H1 (cell line): ENCODE results near the gene HTR1B. TPM values are rescaled to one million over a fixed set of nuclear protein-coding genes. Genes with fewer than 3 reads are reported as not detected.
A peak's percentile ranks its signal among the peaks of the same experiment; 100 is the strongest.

Experiments used
- CTCF ChIA-PET: fragments of 300-600 bp; sonication (Branson Sonifier 250); formaldehyde crosslinking; loops from one replicate; lab custom pipeline; 2021; ENCODE audit not compliant: partially characterized antibody; lab: Charles Lee
- POLR2A ChIA-PET: fragments of 300-600 bp; sonication (Branson Sonifier 250); formaldehyde crosslinking; loops from one replicate; lab custom pipeline; 2021; ENCODE audit warnings: inconsistent platforms; ENCODE audit not compliant: partially characterized antibody; lab: Charles Lee
- DNase-seq, 2 experiments: peaks; one replicate each; pipeline versions ENCODE4 v3.0.0 to v3.0.0-alpha.2; 2010 to 2022; ENCODE audit warnings: low spot score in 2 of 2, low read depth in 1 of 2, mixed read lengths in 1 of 2
- FAIRE-seq: peaks from 2 replicates; lab custom pipeline; 2011; peaks lifted over from hg19 to GRCh38; lab: Jason Lieb, UNC
- H2AFZ ChIP-seq: 2 replicates; pipeline ENCODE4 v1.8.1; 2012; ENCODE audit warnings: low read length, inconsistent platforms
- H2AK5ac ChIP-seq: 2 replicates; pipeline ENCODE4 v1.6.1; 2013; ENCODE audit warnings: low read depth, low read length
- H2BK120ac ChIP-seq: replicated peaks from 2 replicates; pipeline ENCODE3; 2013; ENCODE audit warnings: low read depth, low read length, inconsistent platforms
- H2BK12ac ChIP-seq: 2 replicates; pipeline ENCODE4 v1.6.1; 2013; ENCODE audit warnings: low read depth, low read length
- H2BK15ac ChIP-seq: 2 replicates; pipeline ENCODE4 v1.6.1; 2013; ENCODE audit warnings: low read length
- H2BK20ac ChIP-seq: 2 replicates; pipeline ENCODE4 v1.6.1; 2013; ENCODE audit warnings: low read length
- H2BK5ac ChIP-seq: 2 replicates; pipeline ENCODE4 v1.6.1; 2013; ENCODE audit warnings: low read depth, low read length
- H3K14ac ChIP-seq: 2 replicates; pipeline ENCODE4 v1.6.1; 2013; ENCODE audit warnings: inconsistent platforms; ENCODE audit not compliant: insufficient read length
- H3K18ac ChIP-seq: 2 replicates; pipeline ENCODE4 v1.6.1; 2013; ENCODE audit warnings: low read length; ENCODE audit errors: extremely low read depth
- H3K23ac ChIP-seq: 2 replicates; pipeline ENCODE4 v1.6.1; 2013; ENCODE audit warnings: inconsistent platforms; ENCODE audit not compliant: insufficient read length
- H3K23me2 ChIP-seq: 2 replicates; pipeline ENCODE4 v1.6.1; 2013; ENCODE audit warnings: low read depth, low read length
- H3K27ac ChIP-seq: 2 replicates; pipeline ENCODE4 v1.6.1; 2011; ENCODE audit warnings: low read depth, low read length, inconsistent platforms
- H3K27me3 ChIP-seq, 4 experiments: replicated peaks in 1 of 4; 1 replicate in 1 of 4; 2 replicates in 3 of 4; pipeline versions ENCODE4 v1.6.1 to v1.8.1; 2011 to 2013; ENCODE audit warnings: low read length in 3 of 4, mild to moderate bottlenecking in 3 of 4, inconsistent platforms in 2 of 4, mixed read lengths in 2 of 4, moderate library complexity in 1 of 4; ENCODE audit not compliant: control insufficient read depth in 3 of 4, insufficient read depth in 3 of 4; ENCODE audit errors: extremely low read depth in 1 of 4
- H3K36me3 ChIP-seq, 4 experiments: 2 replicates each; pipeline versions ENCODE4 v1.6.1 to v1.8.1; 2011 to 2013; ENCODE audit warnings: mild to moderate bottlenecking in 4 of 4, low read length in 3 of 4, moderate library complexity in 2 of 4, control low read depth in 1 of 4, inconsistent platforms in 1 of 4; ENCODE audit not compliant: insufficient read depth in 4 of 4, control insufficient read depth in 2 of 4
- H3K4ac ChIP-seq: replicated peaks from 2 replicates; pipeline ENCODE3; 2013; ENCODE audit warnings: low read length, low read depth, mixed read lengths, inconsistent platforms; ENCODE audit not compliant: insufficient read length
- H3K4me1 ChIP-seq, 4 experiments: replicated peaks in 1 of 4; 1 replicate in 1 of 4; 2 replicates in 3 of 4; pipeline versions ENCODE4 v1.6.1 to v1.8.1; 2011 to 2013; ENCODE audit warnings: low read length in 3 of 4, inconsistent platforms in 2 of 4, mixed read lengths in 1 of 4; ENCODE audit not compliant: insufficient read depth in 4 of 4, control insufficient read depth in 3 of 4
- H3K4me2 ChIP-seq, 2 experiments: 2 replicates each; pipeline versions ENCODE4 v1.6.1 to v1.8.1; 2011 to 2013; ENCODE audit warnings: low read depth in 2 of 2, low read length in 2 of 2, control low read depth in 1 of 2, inconsistent platforms in 1 of 2, mild to moderate bottlenecking in 1 of 2; ENCODE audit not compliant: insufficient read depth in 1 of 2
- H3K4me3 ChIP-seq, 4 experiments: fragments of 200-600, 300-600 bp in 1 of 4; sonication (generic), shearing (Covaris generic), sonication (Bioruptor Twin) in 1 of 4; 2 replicates each; pipeline versions ENCODE4 v1.5.1 to v1.8.1; 2011 to 2016; ENCODE audit warnings: low read length in 4 of 4, low read depth in 3 of 4, control low read depth in 2 of 4, inconsistent platforms in 2 of 4, mild to moderate bottlenecking in 2 of 4, mixed read lengths in 1 of 4, moderate library complexity in 1 of 4; ENCODE audit not compliant: insufficient read depth in 2 of 4; ENCODE audit errors: extremely low read depth in 1 of 4
- H3K56ac ChIP-seq: replicated peaks from 2 replicates; pipeline ENCODE3; 2013; ENCODE audit warnings: low read depth, mild to moderate bottlenecking, mixed read lengths, low read length, inconsistent platforms; ENCODE audit not compliant: insufficient read length
- H3K79me1 ChIP-seq: 2 replicates; pipeline ENCODE4 v1.6.1; 2013; ENCODE audit warnings: low read depth, low read length, control low read depth
- H3K79me2 ChIP-seq, 2 experiments: 2 replicates each; pipeline versions ENCODE4 v1.6.1 to v1.8.1; 2012 to 2013; ENCODE audit warnings: low read length in 2 of 2, mild to moderate bottlenecking in 2 of 2, inconsistent platforms in 1 of 2; ENCODE audit not compliant: insufficient read depth in 2 of 2, control insufficient read depth in 1 of 2
- H3K9ac ChIP-seq, 4 experiments: replicated peaks in 1 of 4; 1 replicate in 1 of 4; 2 replicates in 3 of 4; pipeline versions ENCODE4 v1.6.1 to v1.8.1; 2011 to 2013; ENCODE audit warnings: low read depth in 3 of 4, low read length in 3 of 4, control low read depth in 2 of 4, mild to moderate bottlenecking in 2 of 4, moderate library complexity in 2 of 4, inconsistent platforms in 1 of 4; ENCODE audit errors: extremely low read depth in 1 of 4
- H3K9me3 ChIP-seq, 2 experiments: 2 replicates each; pipeline versions ENCODE4 v1.6.1 to v1.8.1; 2012 to 2013; ENCODE audit warnings: mild to moderate bottlenecking in 2 of 2, moderate library complexity in 2 of 2, control low read depth in 1 of 2, inconsistent platforms in 1 of 2, low read depth in 1 of 2, low read length in 1 of 2, mixed read lengths in 1 of 2; ENCODE audit not compliant: insufficient read depth in 2 of 2
- H4K20me1 ChIP-seq, 2 experiments: replicated peaks in 1 of 2; 2 replicates each; pipeline versions ENCODE3 to v1.8.1; 2011 to 2013; ENCODE audit warnings: inconsistent platforms in 2 of 2, low read length in 2 of 2, mild to moderate bottlenecking in 1 of 2; ENCODE audit not compliant: insufficient read depth in 2 of 2, control insufficient read depth in 1 of 2
- H4K5ac ChIP-seq: 2 replicates; pipeline ENCODE4 v1.6.1; 2013; ENCODE audit warnings: low read length, low read depth, mixed read lengths, inconsistent platforms; ENCODE audit not compliant: insufficient read length
- H4K8ac ChIP-seq: 2 replicates; pipeline ENCODE4 v1.8.0; 2013; ENCODE audit warnings: mild to moderate bottlenecking, moderate library complexity, low read length, inconsistent platforms; ENCODE audit not compliant: insufficient read depth; ENCODE audit errors: extremely low read depth
- H4K91ac ChIP-seq: replicated peaks from 2 replicates; pipeline ENCODE3; 2013; ENCODE audit warnings: low read length, mixed read lengths, inconsistent platforms; ENCODE audit not compliant: insufficient read length
- BACH1 ChIP-seq: IDR thresholded peaks from 2 replicates; pipeline ENCODE4 v1.6.1; 2012; ENCODE audit warnings: low read length, improper control_type of control experiment
- CEBPB ChIP-seq: IDR thresholded peaks from 2 replicates; pipeline ENCODE4 v1.6.1; 2012; ENCODE audit warnings: low read depth, low read length
- KDM1A ChIP-seq: fragments of 200-600, 300-600 bp; sonication (generic); IDR thresholded peaks from 2 replicates; pipeline ENCODE4 v1.7.1; 2016; ENCODE audit warnings: mild to moderate bottlenecking, low read length, borderline replicate concordance
- MAX ChIP-seq: IDR thresholded peaks from 2 replicates; pipeline ENCODE4 v1.6.1; 2012; ENCODE audit warnings: inconsistent platforms
- PHF8 ChIP-seq: fragments of 200-600 bp; sonication (generic); conservative IDR thresholded peaks from 2 replicates; pipeline ENCODE4 v1.7.1; 2012; ENCODE audit warnings: low read depth, mild to moderate bottlenecking, inconsistent platforms, low read length, moderate library complexity
- POLR2AphosphoS5 ChIP-seq: IDR thresholded peaks from 2 replicates; pipeline ENCODE4 v1.6.1; 2011; ENCODE audit warnings: low read depth, low read length
- RAD21 ChIP-seq, 2 experiments: IDR thresholded peaks in 1 of 2; conservative IDR thresholded peaks in 1 of 2; 2 replicates each; pipeline ENCODE4 v1.6.1; 2011; ENCODE audit warnings: low read depth in 2 of 2, low read length in 2 of 2, improper control_type of control experiment in 1 of 2, inconsistent platforms in 1 of 2, mild to moderate bottlenecking in 1 of 2, moderate library complexity in 1 of 2
- SIN3A ChIP-seq, 2 experiments: IDR thresholded peaks in 1 of 2; conservative IDR thresholded peaks in 1 of 2; 2 replicates each; pipeline ENCODE4 v1.6.1; 2011 to 2012; ENCODE audit warnings: low read length in 2 of 2, improper control_type of control experiment in 1 of 2, low read depth in 1 of 2, mild to moderate bottlenecking in 1 of 2
- SIX5 ChIP-seq: IDR thresholded peaks from 2 replicates; pipeline ENCODE4 v1.6.1; 2011; ENCODE audit warnings: mild to moderate bottlenecking, low read depth, low read length
- SP4 ChIP-seq: IDR thresholded peaks from 2 replicates; pipeline ENCODE4 v1.6.1; 2012; ENCODE audit warnings: low read length, inconsistent platforms
- SRF ChIP-seq: IDR thresholded peaks from 2 replicates; pipeline ENCODE4 v1.6.1; 2011; ENCODE audit warnings: mild to moderate bottlenecking, low read depth, low read length, moderate library complexity
- TAF7 ChIP-seq: optimal IDR thresholded peaks from 2 replicates; pipeline ENCODE3; 2011; ENCODE audit warnings: low read depth, mild to moderate bottlenecking, inconsistent platforms, low read length, moderate library complexity, borderline replicate concordance
- TCF12 ChIP-seq: IDR thresholded peaks from 2 replicates; pipeline ENCODE4 v1.6.1; 2011; ENCODE audit warnings: low read depth, mild to moderate bottlenecking, low read length
- TEAD4 ChIP-seq: IDR thresholded peaks from 2 replicates; pipeline ENCODE4 v1.6.1; 2012; ENCODE audit warnings: low read depth, low read length, inconsistent platforms, mixed read lengths
- WGBS, 2 experiments: shearing (Covaris generic) in 1 of 2; methylation state at CpG; one replicate each; pipeline versions ENCODE4 v1.1.6 to v1.1.7; 2013 to 2015; ENCODE audit warnings: low lambda C conversion rate in 2 of 2, mixed read lengths in 2 of 2, inconsistent platforms in 1 of 2, low coverage in 1 of 2, missing lambda C conversion rate in 1 of 2; ENCODE audit not compliant: insufficient replicate concordance in 2 of 2, insufficient coverage in 1 of 2, insufficient read length in 1 of 2; ENCODE audit errors: extremely low coverage in 1 of 2, missing lambda C conversion rate in 1 of 2; 5-methylcytosine and 5-hydroxymethylcytosine counted together
- polyA plus RNA-seq, 7 experiments: library from polyadenylated mRNA; depleted of rRNA in 3 of 7; stranded (reverse) in 5 of 7; unstranded in 2 of 7; fragments of >200 nt in 5 of 7; fragments of 200-250 nt in 2 of 7; gene quantifications; 1 replicate in 5 of 7; 2 replicates in 1 of 7; 4 replicates in 1 of 7; pipeline versions ENCODE4 v1.2.1 to v1.2.3, GENCODE V29; 2011 to 2013; ENCODE audit warnings: missing spikeins in 2 of 7, mixed read lengths in 2 of 7
- total RNA-seq: library from RNA; stranded (reverse); fragmentation: NEBNext Ultra II Directional; extraction: Animal tissue kit (Norgen Biotek cat#: 25700); gene quantifications from 2 replicates; pipeline ENCODE4 v1.2.1, GENCODE V29; 2021

Gene HTR1B
- total and polyA plus RNA-seq, 2 of the 8 experiments (the other 6 are each of a cell fraction or from before 2014, with no cell fraction given): 1.1 to 1.4 TPM

- H2AK5ac ChIP-seq: no peak overlapping the region
- POLR2A ChIA-PET: no interaction called here
- no peak overlapping the region for H4K8ac ChIP-seq
- FAIRE-seq (peak; percentile 19), DNase-seq (peak in 1 of 2 experiments; percentile 72)
- no peak overlapping the region for H3K4ac ChIP-seq
- peak overlapping the region; percentile 98 for H2AFZ ChIP-seq
- WGBS, 2 experiments: 0% methylated on average over 17 of the region's 17 CpGs; no CpG with 5 or more reads in 1 of the 2 experiments
- peak overlapping the region; percentile 90 to 92 for H3K4me2 ChIP-seq
- no peak overlapping the region for H2BK15ac ChIP-seq
- H3K9ac ChIP-seq: peak overlapping the region in 1 of 4 experiments; percentile 29; a peak in 2 of 7 replicates
- peaks cover 38% of the 10 kb centered on the region for H3K23me2 ChIP-seq
- H3K18ac ChIP-seq: 0 out of 2 replicates have a peak overlapping the region, but pooled peaks have one; percentile 10
- no peak overlapping the region for H3K27ac ChIP-seq
- no peaks in the 10 kb centered on the region for H3K79me1 ChIP-seq
- H4K91ac ChIP-seq: no peak overlapping the region
- no peak overlapping the region for H3K14ac ChIP-seq
- peak overlapping the region; percentile 29 for H2BK120ac ChIP-seq
- no peaks in the 10 kb centered on the region for H3K36me3 ChIP-seq
- no peak overlapping the region for H3K56ac ChIP-seq
- H3K27me3 ChIP-seq: peaks cover 4 to 53% (median 46%) of the 10 kb centered on the region in 4 experiments
- H2BK5ac ChIP-seq: no peak overlapping the region
- CTCF ChIA-PET: interaction anchor here (0.5 to 8.3 kb wide), 38 partner anchors 9 to 1573 kb away, joined by 3 to 112 read pairs (median 4); partner anchors contain the start of gene MEI4
- H3K4me3 ChIP-seq: peak overlapping the region; percentile 81 to 90 (median 86)
- no peaks in the 10 kb centered on the region for H3K9me3 ChIP-seq
- H4K5ac ChIP-seq: no peak overlapping the region
- no peaks in the 10 kb centered on the region for H4K20me1 ChIP-seq
- H2BK12ac ChIP-seq: no peak overlapping the region
- no peak overlapping the region for H3K23ac ChIP-seq
- peaks cover 0 to 5% (median under 1%) of the 10 kb centered on the region in 4 experiments; a peak in 5 of 7 replicates for H3K4me1 ChIP-seq
- H2BK20ac ChIP-seq: no peak overlapping the region
- H3K79me2 ChIP-seq: no peaks in the 10 kb centered on the region
- TF ChIP-seq BACH1 (no peak), SIN3A (conservative IDR thresholded peaks at IDR 0.05 in 1 of 2, IDR thresholded peaks at IDR 0.05 in 1 of 2; ENCODE audit: low read depth in 1 of 2, low read length in 2 of 2) (no peak), PHF8 (no peak; the same call in 1 of the 2 replicates), TCF12 (no peak), KDM1A (0 out of 2 replicates have a peak, but pooled peaks have one; percentile 44), POLR2AphosphoS5 (no peak), SIX5 (no peak), MAX (no peak), RAD21 (IDR thresholded peaks at IDR 0.05 in 1 of 2, conservative IDR thresholded peaks at IDR 0.05 in 1 of 2; ENCODE audit: low read depth in 2 of 2, low read length in 2 of 2) (peak; percentile 75 to 84), TEAD4 (no peak), SP4 (no peak), CEBPB (no peak), SRF (no peak), TAF7 (no peak)
These were observed 2.8 kb upstream of the HTR1B start for GRCh38 chr6:77466055-77466450.
